Heart right ventricle (tissue), 16 donors: Measurements from ENCODE around the gene CEP170B. TPM values are rescaled to one million over a fixed set of nuclear protein-coding genes. Genes with fewer than 3 reads are reported as not detected.
A peak's percentile ranks its signal among the peaks of the same experiment; 100 is the strongest.

Source experiments
- ATAC-seq, 8 donors: fragments of 200-7000 bp; cut with Tn5 transposase; one replicate each; pipeline ENCODE4 v1.9.1; 2020; ENCODE audit warnings: mild to moderate bottlenecking in 8 of 8, moderate library complexity in 8 of 8, moderate number of reproducible peaks in 1 of 8
- DNase-seq, 2 donors: peaks; one replicate each; pipeline ENCODE4 v3.0.0-alpha.2; 2020
- H3K27ac ChIP-seq, 10 donors: fragments of 200-600 bp; sonication (generic) in 2 of 10; one replicate each; pipeline versions ENCODE4 v1.5.0 to v1.8.0; 2020 to 2022; ENCODE audit warnings: mild to moderate bottlenecking in 3 of 10
- H3K27me3 ChIP-seq, 7 donors: fragments of 200-600 bp; one replicate each; pipeline ENCODE4 v1.8.0; 2021 to 2022; ENCODE audit warnings: mild to moderate bottlenecking in 2 of 7
- H3K36me3 ChIP-seq, 9 donors: fragments of 200-600 bp; sonication (generic) in 1 of 9; one replicate each; pipeline versions ENCODE4 v1.5.0 to v1.8.0; 2020 to 2022; ENCODE audit warnings: mild to moderate bottlenecking in 2 of 9
- H3K4me1 ChIP-seq, 9 donors: fragments of 200-600 bp; sonication (generic) in 1 of 9; one replicate each; pipeline versions ENCODE4 v1.5.0 to v1.8.0; 2020 to 2022; ENCODE audit warnings: mild to moderate bottlenecking in 4 of 9
- H3K4me3 ChIP-seq, 10 donors: fragments of 200-600 bp; sonication (generic) in 2 of 10; one replicate each; pipeline versions ENCODE4 v1.5.0 to v1.8.0; 2020 to 2022; ENCODE audit warnings: mild to moderate bottlenecking in 7 of 10, moderate library complexity in 2 of 10
- H3K9me3 ChIP-seq, 11 donors: fragments of 200-600 bp in 10 of 11; sonication (generic) in 2 of 11; one replicate each; pipeline versions ENCODE4 v1.5.0 to v1.8.0; 2013 to 2022; ENCODE audit warnings: mild to moderate bottlenecking in 2 of 11, control low read depth in 1 of 11, moderate library complexity in 1 of 11
- CTCF ChIP-seq, 9 donors: fragments of 200-600 bp; sonication (generic) in 2 of 9; IDR thresholded peaks; one replicate each; pipeline versions ENCODE4 v1.5.0 to v1.8.0; 2021 to 2022; ENCODE audit warnings: antibody characterized with exemption in 9 of 9, mild to moderate bottlenecking in 5 of 9, moderate library complexity in 1 of 9
- WGBS, 2 donors: extraction: QIAGEN DNeasy Blood & Tissue Kit; methylation state at CpG; one replicate each; pipeline ENCODE4 v1.1.7; 2013; ENCODE audit warnings: inconsistent platforms in 1 of 2; 5-methylcytosine and 5-hydroxymethylcytosine counted together
- intact Hi-C, 10 donors: fragments of 100-400 bp; cut with DNase I; formaldehyde crosslinking; loops; one replicate each; pipeline versions ENCODE4 v1.11.1 to v1.14.2; 2022
- polyA plus RNA-seq, 2 donors: library from polyadenylated mRNA; stranded (reverse); fragments of 200-250 nt; gene quantifications; one replicate each; pipeline ENCODE4 v1.2.3, GENCODE V29; 2013
- total RNA-seq, 10 donors: library from RNA; stranded (reverse); fragmentation: NEBNext Ultra II Directional in 3 of 10; extraction: Animal tissue kit (Norgen Biotek cat#: 25700) in 3 of 10; gene quantifications; one replicate each; pipeline versions ENCODE4 v1.2.1 to v1.2.4, GENCODE V29; 2021 to 2023
- donor health status: Arrhythmogenic right ventricular cardiomyopathy.
- donor health status: ischemic (EF 13 %, LVEDD 7.1; RV severe dilation, severe dysfunction).
- donor health status: healthy with polysubstance abuse.
- donor health status: DM: no; HTN: yes; CAD: no.
- donor health status: DM: no; HTN: no; CAD: no.
- donor health status: ischemic (EF 25% LVEDD 6.9; RV normal size, moderate dysfunction).
- donor health status: ischemic (EF 25% LVEDD 5.7; RV mildly dilated, moderate dysfunction).
- donor health status: healthy.
- donor health status: DM: yes; HTN: yes; CAD: no.
- donor health status: Ischemic cardiomyopathy.
- donor health status: ischemic (EF 35%, LVEDD 5.7; RV mildly dilated, moderate dysfunction).
- donor health status: nonischemic (EF 11% LVEDD 7.7; RV severe dilation, severe dysfunction).
- donor health status: DM: yes; HTN: yes; CAD: no.
- donor health status: PGD.
- donor health status: ischemic (EF 29% LVEDD 5.4; RV normal size, mild dysfunction).
- donor health status: nonischemic (EF 23%, LVEDD 6.1; RV moderate dilation, normal function).

Gene CEP170B
- total and polyA plus RNA-seq, 12 donors: 6.8 to 13.6 (median 11.8) TPM

DNA sequence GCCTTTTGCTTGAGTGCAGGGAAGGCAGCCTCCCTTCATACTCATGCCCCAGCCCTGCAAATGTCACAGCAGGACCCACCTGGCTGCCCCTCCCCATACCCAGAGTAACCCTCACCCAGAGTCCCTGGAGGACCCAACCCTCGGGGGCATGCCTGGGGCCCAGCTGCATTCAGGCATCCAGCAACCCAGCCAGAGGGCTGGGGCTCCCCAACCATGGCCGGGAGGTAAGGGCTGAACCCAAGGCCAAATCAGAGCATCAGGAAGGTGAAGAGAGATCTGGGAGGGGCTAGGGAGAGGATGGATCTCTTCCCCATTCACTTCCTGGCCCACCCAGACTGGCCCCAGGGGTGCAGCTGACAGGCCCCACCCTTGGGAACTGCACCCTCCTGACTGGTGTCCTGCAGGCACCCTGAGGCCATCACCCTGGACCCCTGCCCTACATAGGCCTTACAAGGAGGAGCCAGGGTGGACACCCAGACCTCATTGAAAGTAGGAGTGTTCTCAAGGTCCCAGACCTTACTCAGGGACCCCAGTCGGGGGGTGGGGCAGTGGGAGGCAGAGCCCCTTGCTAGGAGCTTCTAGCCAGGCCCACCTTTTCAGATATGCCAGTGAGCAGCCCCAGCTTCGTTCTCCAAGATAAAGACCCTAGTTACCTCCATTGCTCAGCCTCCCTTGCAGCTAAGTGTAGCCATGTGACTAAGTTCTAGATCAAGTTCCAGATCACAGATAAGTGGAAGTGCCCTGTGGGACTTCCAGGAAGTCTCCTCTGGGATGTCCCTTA, 58.8 kb downstream of the CEP170B start:
- peaks cover 0 to 9% (median 0%) of the 10 kb centered on the region in 11 donors for H3K9me3 ChIP-seq
- peaks cover 0 to 25% (median 0%) of the 10 kb centered on the region in 9 donors for H3K4me1 ChIP-seq
- H3K36me3 ChIP-seq: no peaks in the 10 kb centered on the region
- ATAC-seq: no peak
- no peak for TF ChIP-seq CTCF (IDR thresholded peaks at IDR 0.05)
- no peak overlapping the region for H3K27ac ChIP-seq
- H3K4me3 ChIP-seq: no peak overlapping the region
- no peak for DNase-seq
- peaks cover 0 to 18% (median 5%) of the 10 kb centered on the region in 7 donors for H3K27me3 ChIP-seq
- intact Hi-C loops: no loop called here
- 87 to 88% methylated on average over 4 of the region's 4 CpGs for WGBS, 2 donors

- WGBS, 2 donors: 78 to 81% methylated on average over 14 of the region's 14 CpGs
- no peak for ATAC-seq
- Histone ChIP-seq H3K27ac (no peak within 1 kb of the TSS), H3K4me3 (peak within 1 kb of the TSS in 1 of 10 donors; percentile 6), H3K9me3 (peaks cover 0 to 9% (median 0%) of the 10 kb centered on the region in 11 donors), H3K4me1 (peaks cover 0 to 25% (median 0%) of the 10 kb centered on the region in 9 donors), H3K27me3 (peaks cover 0 to 18% (median 5%) of the 10 kb centered on the region in 7 donors), H3K36me3 (no peaks in the 10 kb centered on the region)
- TF ChIP-seq CTCF (IDR thresholded peaks at IDR 0.05): no peak
- intact Hi-C loops: no loop called here
- no peak for DNase-seq
Measured at GRCh38 chr14:104924421-104925213, 59.5 kb downstream of the CEP170B start, which contains the start of gene PLD4. Gene PLD4, plus strand, starts transcription at chr14:104924879. Its CDS starts 2,262 bp downstream, at chr14:104927141.

GRCh38 chr14:104925214-104925854, 60.3 kb downstream of the CEP170B start:
- intact Hi-C loops: no loop called here

More at GRCh38 chr14:104925214-104925854, 60.3 kb downstream of the CEP170B start:
- peaks cover 0 to 18% (median 5%) of the 10 kb centered on the region in 7 donors for H3K27me3 ChIP-seq
- no peak for TF ChIP-seq CTCF (IDR thresholded peaks at IDR 0.05)
- H3K9me3 ChIP-seq: peaks cover 0 to 9% (median 0%) of the 10 kb centered on the region in 11 donors
- H3K4me1 ChIP-seq: peaks cover 0 to 25% (median 0%) of the 10 kb centered on the region in 9 donors
- 73 to 83% methylated on average over 10 of the region's 10 CpGs for WGBS, 2 donors
- no peaks in the 10 kb centered on the region for H3K36me3 ChIP-seq
- peak overlapping the region in 1 of 10 donors; percentile 6 for H3K4me3 ChIP-seq
- DNase-seq (no peak), ATAC-seq (no peak)
- H3K27ac ChIP-seq: no peak overlapping the region
